ENCODE data around the gene GNB2. TPM values are rescaled to one million over a fixed set of nuclear protein-coding genes. Genes with fewer than 3 reads are reported as not detected.
A peak's percentile ranks its signal among the peaks of the same experiment; 100 is the strongest.

GNB2 gene
- total and polyA plus RNA-seq, 4 donors: 37.6 to 133 (median 73.2) TPM

- Histone ChIP-seq H3K9ac (ENCODE audit: low read depth in 1 of 2, low read length in 2 of 2) (peak overlapping the region; percentile 39 to 65), H3K4me1 (ENCODE audit: control insufficient read depth in 4 of 4, insufficient read depth in 4 of 4, low read length in 3 of 4) (peaks cover 8 to 45% (median 24%) of the 10 kb centered on the region in 4 donors), H3K27me3 (ENCODE audit: control insufficient read depth in 4 of 4, insufficient read depth in 4 of 4, low read length in 3 of 4) (no peaks in the 10 kb centered on the region), H3K4me3 (ENCODE audit: low read depth in 1 of 3, low read length in 3 of 3) (peak overlapping the region; percentile 68 to 93 (median 81)), H3K9me3 (ENCODE audit: control insufficient read depth in 4 of 4, low read length in 3 of 4) (no peaks in the 10 kb centered on the region), H3K27ac (ENCODE audit: low read depth in 1 of 2, low read length in 2 of 2) (peak overlapping the region; percentile 89 to 96), H3K36me3 (ENCODE audit: control insufficient read depth in 4 of 4, insufficient read depth in 3 of 4, low read depth in 1 of 4, low read length in 3 of 4) (no peaks in the 10 kb centered on the region)
- 21% methylated on average over 34 of the region's 34 CpGs for WGBS
- TF ChIP-seq REST (IDR thresholded peaks at IDR 0.05) (no peak), HNF4A (conservative IDR thresholded peaks at IDR 0.05) (no peak), SP1 (IDR thresholded peaks at IDR 0.05) (no peak), TAF1 (conservative IDR thresholded peaks at IDR 0.05) (no peak), YY1 (IDR thresholded peaks at IDR 0.05) (no peak), CTCF (IDR thresholded peaks at IDR 0.05; ENCODE audit: low read depth, low read length, missing input control) (no peak), RXRA (IDR thresholded peaks at IDR 0.05) (no peak), EGR1 (IDR thresholded peaks at IDR 0.05; ENCODE audit: low read depth in 2 of 2) (no peak), GABPA (IDR thresholded peaks at IDR 0.05 in 1 of 2, conservative IDR thresholded peaks at IDR 0.05 in 1 of 2) (no peak), ATF3 (IDR thresholded peaks at IDR 0.05) (no peak), FOXA2 (IDR thresholded peaks at IDR 0.05) (no peak), HNF4G (IDR thresholded peaks at IDR 0.05) (no peak), NR2F2 (IDR thresholded peaks at IDR 0.05) (no peak), FOXA1 (IDR thresholded peaks at IDR 0.05) (no peak), RAD21 (IDR thresholded peaks at IDR 0.05) (no peak), MAX (IDR thresholded peaks at IDR 0.05) (no peak), ZBTB33 (IDR thresholded peaks at IDR 0.05) (no peak)
- DNase-seq (ENCODE audit: low spot score): peak; percentile 67
These were observed 33.3 kb downstream of the GNB2 start for GRCh38 chr7:100706672-100707311.

Measured in liver (tissue), 9 donors.